C1 segment of cervical spinal cord (tissue), 14 donors: ENCODE results near the gene TRIM41.

Experiments
- DNase-seq, 14 donors: peaks; one replicate each; lab custom pipeline; 2025; lab: John Stamatoyannopoulos, UW

Gene TRIM41

DNA sequence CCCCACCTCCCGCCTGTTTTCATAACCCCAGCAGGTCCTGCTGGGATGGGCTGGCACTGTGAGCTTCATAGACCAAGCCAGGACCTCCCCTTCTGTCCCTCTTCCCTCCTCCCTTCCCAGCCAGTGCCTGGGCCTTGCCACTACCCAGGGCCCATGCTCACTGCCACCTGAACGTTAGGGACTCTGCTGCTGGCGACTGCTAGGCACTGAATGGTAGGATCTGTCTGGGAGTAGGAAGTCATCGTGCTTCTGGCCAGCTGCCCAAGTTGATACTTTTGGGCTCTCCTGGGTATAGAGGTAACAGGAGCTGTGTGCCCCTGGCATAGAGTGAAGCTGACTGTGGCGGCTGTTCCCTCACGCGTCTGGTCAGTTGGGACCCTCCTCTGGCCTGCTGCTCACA lies 8.4 kb downstream of the TRIM41 start:
- DNase-seq = no peak

DNA sequence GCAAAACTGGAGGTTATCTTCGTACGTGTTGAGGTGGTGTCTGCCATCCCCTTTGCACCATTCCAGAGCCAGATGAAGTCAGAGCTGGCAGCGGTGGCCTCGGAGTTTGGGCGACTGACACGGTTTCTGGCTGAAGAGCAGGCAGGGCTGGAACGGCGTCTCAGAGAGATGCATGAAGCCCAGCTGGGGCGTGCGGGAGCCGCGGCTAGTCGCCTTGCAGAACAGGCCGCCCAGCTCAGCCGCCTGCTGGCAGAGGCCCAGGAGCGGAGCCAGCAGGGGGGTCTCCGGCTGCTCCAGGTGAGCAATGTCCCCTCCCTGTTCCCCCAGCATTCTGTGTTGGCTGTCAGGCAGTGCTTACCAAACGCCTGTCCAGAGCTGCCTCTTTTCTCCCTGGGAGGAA lies 9.5 kb downstream of the TRIM41 start:
- DNase-seq = no peak

DNA sequence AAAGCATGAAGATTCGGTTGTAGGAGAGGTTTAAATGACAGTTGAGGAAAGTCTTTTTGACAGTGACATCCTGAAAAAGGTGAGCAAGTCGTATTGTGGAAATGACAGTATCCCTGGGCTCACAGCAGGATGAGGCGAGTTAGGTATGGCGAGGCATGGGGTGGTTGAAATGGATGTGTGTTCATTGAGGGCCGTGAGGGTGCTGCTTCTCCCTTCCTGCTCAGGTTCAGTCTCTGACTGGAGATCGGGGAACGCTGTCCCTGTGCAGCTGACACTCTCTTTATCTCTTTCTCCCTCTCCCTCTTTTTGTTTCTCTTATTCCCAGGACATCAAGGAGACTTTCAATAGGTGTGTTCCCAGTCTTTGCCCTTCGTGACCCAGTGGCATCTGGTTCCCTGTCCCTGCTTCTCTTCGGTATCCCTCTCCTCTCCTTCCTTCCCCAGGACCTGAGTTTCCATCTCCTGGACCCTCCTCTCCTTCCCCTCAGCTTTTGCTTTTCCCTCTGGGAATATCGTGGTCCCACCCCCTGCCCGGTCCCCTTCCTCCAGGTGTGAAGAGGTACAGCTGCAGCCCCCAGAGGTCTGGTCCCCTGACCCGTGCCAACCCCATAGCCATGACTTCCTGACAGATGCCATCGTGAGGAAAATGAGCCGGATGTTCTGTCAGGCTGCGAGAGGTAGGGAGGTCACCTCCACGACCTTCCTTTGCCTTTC lies 10.2 kb downstream of the TRIM41 start:
- no peak for DNase-seq

DNA sequence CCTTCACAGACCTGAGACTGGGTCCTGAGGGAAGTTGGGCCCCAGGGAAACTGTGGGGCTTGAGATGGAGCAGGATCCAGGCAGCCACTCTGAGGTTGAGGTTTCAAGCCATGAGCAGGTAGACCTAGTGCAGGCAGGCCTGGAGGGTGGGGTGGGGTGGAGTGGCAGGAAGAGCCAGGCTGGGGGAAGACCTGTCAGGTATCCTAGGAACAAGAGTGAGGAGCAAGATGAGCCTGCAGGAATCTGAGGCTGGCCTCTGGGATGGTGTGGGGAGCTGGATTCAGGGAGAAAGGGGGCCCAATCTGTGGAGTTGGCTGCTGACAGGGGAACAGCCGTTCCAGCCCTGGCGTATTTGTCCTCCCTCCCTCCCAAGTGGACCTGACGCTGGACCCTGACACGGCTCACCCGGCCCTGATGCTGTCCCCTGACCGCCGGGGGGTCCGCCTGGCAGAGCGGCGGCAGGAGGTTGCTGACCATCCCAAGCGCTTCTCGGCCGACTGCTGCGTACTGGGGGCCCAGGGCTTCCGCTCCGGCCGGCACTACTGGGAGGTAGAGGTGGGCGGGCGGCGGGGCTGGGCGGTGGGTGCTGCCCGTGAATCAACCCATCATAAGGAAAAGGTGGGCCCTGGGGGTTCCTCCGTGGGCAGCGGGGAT lies 10.8 kb downstream of the TRIM41 start:
- no peak for DNase-seq

DNA sequence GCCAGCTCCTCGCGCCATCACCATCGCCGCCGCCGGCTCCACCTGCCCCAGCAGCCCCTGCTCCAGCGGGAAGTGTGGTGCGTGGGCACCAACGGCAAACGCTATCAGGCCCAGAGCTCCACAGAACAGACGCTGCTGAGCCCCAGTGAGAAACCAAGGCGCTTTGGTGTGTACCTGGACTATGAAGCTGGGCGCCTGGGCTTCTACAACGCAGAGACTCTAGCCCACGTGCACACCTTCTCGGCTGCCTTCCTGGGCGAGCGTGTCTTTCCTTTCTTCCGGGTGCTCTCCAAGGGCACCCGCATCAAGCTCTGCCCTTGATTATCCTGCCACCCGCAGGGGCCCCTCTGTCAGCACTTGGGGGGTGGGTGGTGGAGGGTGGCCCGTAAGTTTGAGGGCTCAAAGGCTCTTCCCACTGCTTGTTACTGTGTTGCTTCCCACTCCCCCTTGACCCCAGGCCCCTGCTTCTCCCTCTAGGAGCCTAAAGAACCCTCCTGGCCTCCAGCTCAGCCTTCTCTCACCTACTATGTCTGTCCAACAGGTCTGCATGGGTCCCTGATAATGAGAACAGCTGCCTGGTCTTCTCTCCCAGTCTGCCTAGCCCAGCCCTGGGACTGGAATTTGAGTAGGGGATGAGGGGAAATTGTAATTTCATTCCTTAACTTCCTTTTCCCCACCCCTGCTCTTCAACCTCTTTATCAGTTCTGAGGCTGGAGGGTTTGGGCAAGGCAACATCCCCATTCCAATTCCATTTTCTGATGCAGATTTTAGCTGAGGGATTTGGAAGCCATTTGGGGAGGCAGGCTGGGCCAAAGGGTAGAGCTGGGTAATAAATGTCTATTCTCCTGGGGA lies 11.6 kb downstream of the TRIM41 start:
- no peak for DNase-seq

DNA sequence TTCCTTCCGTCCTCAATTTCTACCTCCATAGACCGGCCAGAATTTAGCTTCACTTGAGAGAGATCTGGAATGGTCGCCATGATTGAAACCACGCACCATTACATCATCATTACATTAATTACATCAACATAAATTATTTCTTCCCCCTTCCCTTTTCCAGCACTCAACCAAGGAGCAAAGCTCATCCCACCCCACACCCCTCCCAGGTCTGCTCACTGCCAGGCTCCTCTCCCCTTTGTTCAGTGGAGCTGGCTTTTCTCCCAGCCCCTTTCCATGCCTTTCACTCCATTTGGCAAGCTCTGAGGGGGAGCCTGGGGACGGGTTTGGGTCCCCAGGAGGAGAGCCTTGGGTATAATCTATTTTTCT lies 12.2 kb downstream of the TRIM41 start:
- no peak for DNase-seq

DNA sequence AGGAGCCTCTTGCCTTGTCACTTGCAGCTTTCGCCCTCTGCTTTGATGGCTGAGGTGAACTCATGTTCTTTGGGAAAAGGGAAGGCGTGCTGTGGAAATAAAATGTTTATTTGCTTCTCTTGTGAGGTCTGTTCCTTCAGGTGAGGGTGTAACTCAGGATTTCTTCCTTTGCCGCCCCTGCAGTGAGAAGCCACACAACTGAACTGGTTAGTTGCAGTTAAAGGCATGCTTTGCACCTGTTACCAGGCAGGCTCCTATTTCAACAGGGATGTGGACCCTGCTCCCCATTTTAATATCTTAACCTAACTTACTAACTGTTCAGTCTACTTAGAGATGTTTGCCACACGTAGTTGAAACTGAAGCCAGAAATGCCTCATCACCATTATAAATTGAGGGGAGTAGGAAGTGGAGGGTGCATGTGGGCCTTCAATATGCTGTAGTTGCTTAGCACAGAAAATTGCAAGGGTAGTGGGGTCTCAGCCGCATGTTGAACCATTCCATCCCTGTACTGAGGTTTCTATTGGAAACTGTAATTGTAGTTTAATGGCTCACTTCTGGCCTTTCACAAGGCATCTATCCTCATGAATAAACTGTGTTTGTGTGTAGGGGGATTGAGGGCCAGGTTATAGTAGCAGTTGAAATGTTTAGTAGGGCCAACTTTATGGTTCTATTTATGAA lies 12.7 kb downstream of the TRIM41 start:
- no peak for DNase-seq

DNA sequence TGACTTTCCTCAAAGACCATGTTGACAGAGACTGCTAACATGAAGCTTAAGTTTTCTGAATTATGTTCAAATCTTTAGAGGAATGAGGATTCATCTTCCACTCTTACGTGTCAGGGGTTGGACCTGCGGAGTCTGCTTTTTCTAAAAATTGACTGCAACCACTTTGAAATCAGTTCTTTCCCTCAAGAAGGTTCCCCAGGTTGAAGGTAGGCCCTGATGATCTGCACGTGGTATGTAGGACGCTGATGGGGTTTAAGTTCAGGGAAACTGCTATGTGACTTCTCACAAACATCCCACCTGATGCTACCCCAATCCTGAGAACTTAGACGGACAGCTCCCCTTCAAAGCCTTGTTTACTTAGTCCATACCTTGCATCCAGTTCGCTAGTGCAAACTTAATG lies 13.4 kb downstream of the TRIM41 start:
- DNase-seq = no peak

DNA sequence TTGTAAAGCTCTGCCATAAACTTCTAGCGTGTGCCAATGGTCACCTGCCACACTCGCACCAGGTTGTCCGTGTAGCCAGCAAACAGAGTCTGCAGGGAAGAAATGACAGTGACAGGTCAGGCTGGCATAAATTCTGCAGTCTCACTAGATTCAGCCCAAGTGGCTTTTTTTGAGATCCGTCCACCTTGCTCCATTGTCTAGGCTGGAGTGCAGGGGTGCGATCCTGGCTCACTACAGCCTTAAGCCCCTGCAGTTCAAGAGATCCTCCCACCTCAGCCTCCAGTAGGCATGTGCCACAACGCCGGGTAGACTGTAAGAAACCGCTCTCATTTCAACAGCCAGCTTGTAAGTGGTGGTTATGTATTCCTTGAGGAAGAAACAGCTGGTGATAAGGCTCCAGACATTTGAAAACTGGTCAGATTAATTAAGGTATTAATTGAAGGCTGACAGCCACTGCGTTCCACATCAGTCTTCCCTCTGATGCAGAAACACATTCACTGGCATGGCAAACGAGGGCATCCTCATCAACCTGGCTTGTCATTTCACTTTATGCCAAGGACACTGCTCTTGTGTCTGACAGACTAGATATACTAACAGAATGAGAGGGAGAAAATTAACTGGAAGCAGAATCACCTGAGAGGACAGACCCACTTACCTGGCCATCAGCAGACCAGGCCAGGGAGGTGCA lies 14.0 kb downstream of the TRIM41 start:
- no peak for DNase-seq

DNA sequence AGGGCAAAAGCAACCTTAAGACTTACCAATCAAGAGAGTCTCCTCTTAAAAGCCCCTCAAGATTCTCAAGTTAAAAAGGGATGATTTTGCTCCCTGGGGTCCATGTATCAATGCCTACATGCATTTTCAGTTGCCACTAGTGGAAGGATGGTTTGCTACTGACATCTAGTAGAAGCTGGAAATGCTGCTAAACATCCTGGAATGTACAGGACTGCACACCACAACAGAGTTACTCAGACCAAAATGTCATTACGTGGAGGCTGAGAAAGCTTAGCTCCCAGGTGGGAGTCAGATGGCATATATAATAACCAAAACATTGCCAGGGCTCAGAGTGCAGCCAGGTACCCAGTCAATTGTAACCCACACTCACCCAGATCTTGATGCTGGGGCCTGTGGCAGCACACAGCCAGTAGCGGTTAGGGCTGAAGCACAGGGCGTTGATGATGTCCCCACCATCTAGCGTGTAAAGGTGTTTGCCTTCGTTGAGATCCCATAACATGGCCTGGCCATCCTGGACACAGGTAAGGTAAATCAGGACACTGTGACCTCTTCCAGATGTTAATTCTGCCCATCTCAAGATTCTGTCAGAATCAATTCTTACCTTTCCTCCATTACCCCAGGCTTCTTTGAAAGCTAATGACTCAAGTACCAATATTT lies 14.8 kb downstream of the TRIM41 start:
- no peak for DNase-seq

DNA sequence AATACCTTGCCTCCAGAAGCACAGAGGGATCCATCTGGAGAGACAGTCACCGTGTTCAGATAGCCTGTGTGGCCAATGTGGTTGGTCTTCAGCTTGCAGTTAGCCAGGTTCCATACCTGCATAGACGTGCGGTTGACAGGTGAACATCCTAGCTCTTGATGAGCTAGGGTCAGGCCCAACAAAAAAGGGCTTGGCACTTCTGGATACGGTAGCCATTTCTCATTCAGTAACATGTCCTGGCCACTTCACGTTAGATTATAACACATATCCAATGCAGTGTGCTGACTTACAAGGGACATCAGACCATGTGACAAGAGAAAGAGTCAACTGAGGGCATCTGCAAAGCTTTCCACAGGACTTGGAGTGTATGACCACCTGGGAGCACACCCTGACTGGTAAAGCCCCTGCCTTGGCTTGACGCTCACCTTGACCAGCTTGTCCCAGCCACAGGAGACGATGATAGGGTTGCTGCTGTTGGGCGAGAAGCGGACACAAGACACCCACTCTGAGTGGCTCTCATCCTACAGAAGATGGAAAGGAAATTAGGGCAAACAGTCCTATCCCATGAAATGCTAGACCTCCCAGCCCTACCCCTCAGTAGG lies 16.1 kb downstream of the TRIM41 start:
- no peak for DNase-seq

DNA sequence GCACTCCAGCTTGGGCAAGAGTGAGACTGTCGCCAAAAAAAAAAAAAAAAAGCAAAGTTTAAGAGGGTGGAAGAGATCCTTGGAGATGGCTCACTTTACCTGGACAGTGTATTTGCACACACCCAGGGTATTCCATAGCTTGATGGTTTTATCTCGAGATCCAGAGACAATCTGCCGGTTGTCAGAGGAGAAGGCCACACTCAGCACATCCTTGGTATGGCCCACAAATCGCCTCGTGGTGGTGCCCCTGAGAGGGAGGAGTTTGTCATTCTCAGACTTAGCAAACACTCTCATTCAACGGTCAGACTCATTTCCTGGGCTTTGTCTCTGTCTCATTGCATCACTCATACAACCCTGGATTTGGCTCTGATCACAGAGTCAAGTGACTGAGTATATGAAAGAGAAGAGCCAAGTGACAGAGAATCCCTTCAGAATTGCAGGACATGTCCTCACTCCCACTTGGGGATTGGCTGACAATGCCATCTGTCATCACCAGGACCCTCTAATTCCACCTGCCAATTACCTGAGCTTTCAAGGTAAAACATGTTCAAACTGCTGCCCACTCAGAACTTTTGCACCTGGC lies 18.4 kb downstream of the TRIM41 start:
- DNase-seq = no peak

DNA sequence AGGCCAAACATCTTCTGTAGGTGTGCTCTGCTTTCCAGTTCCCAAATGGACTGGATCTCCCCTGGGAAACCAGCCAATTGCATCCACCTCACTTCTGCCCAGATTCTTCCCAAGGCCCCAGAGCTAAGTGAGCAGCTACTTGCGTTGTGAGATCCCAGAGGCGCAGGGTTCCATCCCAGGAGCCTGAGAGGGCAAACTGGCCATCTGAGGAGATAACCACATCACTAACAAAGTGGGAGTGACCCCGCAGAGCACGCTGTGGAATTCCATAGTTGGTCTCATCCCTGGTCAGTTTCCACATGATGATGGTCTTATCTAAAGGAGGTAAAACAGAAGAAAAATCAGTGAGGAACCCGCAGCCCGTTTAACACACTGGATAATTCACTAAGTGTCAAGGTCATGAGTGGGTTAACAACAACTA lies 19.0 kb downstream of the TRIM41 start:
- no peak for DNase-seq

DNA sequence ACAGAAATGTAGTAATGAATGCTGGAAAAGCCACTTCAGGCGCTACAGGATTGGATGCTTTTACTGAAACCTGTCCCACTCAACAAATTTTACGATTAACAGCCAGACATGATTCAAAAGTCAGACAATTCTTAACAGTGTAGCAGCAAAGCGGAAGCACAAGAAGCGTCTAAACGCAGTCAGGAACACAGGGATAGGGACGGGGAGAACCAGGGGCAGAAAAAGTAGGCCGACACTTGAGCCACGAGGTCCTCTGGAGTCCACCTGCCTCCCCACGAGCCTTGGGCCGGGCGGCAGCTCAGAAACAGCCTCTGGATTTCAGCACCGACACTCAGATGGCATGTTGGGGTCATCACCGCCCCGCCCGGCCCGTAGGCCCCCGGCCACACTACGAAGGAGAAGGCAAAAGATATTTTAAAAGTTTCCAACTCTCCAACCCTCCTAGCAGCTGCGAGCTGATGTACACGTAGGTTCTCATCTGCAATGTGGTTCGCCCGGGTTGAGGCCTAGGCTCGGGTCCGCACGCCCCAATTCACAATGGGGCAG lies 20.0 kb downstream of the TRIM41 start:
- DNase-seq = no peak

DNA sequence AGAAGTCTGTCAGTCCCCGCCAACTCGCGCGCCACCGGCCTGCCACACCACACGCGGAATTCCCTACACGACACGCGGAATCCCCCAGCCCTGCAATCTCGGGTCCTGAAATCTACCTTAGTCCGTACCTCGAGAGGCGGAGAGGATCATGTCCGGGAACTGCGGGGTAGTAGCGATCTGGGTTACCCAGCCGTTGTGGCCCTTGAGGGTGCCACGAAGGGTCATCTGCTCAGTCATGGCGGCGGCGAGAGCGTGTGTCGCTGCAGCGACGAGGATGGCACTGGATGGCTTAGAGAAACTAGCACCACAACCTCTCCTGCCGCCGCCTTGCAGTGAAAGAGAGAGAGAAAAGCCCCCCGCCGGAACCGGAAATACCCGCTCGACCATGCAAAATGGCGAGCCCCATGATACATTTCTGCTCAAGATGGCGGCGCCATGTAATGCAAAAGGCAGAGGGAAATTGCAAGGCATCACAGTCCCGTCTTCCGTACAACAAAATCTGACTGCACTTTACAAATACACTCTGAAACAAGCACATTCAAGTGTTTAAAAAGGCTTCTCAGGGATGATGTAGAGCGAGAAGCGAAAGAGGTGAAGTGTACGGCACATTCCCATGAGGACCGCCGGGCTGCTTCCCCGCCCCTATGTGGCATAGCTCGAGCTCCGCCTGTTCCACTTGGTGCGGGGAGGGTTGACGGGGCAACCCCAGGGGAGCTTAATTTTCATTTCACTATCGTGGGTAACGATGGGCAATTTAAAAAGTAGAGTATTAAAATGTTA lies 20.7 kb downstream of the TRIM41 start, which contains the start of gene RACK1:
Gene RACK1, minus strand, starts transcription at position 343 of the 780 bp plus-strand sequence. Its CDS starts 106 bp downstream, at position 237.
- no peak for DNase-seq

DNA sequence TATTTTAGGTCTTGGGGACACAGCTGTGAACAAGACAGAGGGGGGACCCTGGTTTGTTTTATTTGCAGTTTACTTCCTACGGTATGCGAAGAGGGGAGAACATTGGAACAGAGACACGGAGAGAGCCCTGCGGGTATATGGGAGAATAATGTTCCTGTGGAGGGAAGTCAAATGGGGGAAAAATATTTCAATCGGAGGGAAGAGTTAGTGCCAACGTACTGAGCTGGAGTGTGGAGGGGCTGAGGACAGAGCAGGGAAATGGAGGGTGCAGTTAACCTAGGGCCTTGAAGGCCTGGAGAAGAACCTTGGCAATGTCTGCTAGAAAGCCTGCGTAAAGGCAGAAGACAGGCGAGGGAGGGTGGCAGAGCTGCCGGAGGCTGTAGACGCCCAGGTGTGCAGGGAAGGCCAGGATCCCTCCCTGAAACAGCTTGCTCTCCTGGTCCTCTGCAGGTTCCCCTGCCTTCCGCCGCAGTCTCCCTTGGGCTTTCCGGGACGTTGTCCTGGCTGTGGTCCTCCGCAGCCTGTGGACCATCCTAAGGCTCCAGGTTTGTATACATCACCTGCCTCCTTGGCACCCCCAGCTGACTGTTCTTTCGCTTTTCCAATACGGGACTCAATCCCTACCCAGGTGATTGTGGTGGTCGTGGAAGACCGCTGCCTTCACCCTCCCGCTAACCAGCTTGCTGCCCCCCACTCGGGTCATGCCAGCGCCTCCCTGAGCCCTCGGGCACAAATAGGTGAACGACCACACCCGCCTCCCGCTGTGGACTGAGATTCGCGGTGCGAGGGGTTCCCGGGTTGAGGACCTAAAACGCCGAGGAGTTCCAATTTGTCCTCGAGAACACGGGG lies 22.6 kb downstream of the TRIM41 start:
- DNase-seq = no peak

DNA sequence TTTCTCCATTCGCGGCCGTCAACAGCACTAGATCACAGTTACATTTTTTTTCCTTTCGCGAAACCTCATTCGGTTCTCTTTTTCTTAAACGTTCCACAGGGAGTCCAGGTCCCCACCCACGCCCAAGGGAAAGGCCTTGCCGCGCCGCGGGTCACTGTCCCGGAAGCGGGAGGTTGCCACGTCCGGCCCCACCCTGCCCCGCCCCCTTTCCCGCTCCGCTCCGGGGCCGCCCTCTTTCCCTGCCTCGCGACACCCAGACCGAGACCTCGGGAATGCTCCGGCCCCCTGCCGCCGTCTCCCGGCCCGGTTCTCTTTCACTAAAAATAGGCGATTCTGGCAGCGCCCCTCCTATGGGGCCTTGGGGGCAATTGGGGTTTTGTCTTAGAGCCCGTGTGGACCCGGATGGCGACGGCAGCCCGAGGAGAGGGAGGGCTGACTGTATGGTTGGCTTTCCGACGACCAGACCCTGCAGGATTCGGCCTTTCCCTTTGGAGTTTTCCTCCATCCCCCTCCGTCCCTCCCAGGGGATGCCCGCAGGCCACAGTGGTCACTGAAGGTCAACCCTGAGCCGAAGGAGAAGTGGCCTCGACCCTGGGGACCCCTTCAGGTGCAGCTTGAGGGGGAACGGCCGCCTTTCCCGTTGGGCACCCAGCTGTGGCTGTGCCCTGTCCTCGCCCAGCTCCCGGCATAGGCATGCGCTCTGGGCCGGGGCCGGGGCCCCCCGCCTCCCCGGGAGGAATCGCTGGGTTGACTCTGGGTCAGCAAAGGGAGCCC lies 23.4 kb downstream of the TRIM41 start:
- DNase-seq = no peak
